Keratinocyte (primary cell): Measurements from ENCODE around the gene GPR34.

ENCODE experiments used
- EZH2 ChIP-seq: IDR thresholded peaks from one replicate; pipeline ENCODE4 v1.6.1; 2012; ENCODE audit warnings: inconsistent platforms, mild to moderate bottlenecking, low read length, moderate library complexity
- TF ChIP-seq, protein P1 (sequence below), 3 experiments: IDR thresholded peaks in 1 of 3; conservative IDR thresholded peaks in 1 of 3; optimal IDR thresholded peaks in 1 of 3; 2 replicates in 2 of 3; 3 replicates in 1 of 3; pipeline versions ENCODE3 to v1.5.1; 2011; ENCODE audit warnings: low read length in 3 of 3, mild to moderate bottlenecking in 3 of 3, moderate library complexity in 2 of 3, control low read depth in 1 of 3, inconsistent platforms in 1 of 3; ENCODE audit not compliant: insufficient read depth in 2 of 3; ENCODE audit errors: extremely low read depth in 1 of 3

DNA sequence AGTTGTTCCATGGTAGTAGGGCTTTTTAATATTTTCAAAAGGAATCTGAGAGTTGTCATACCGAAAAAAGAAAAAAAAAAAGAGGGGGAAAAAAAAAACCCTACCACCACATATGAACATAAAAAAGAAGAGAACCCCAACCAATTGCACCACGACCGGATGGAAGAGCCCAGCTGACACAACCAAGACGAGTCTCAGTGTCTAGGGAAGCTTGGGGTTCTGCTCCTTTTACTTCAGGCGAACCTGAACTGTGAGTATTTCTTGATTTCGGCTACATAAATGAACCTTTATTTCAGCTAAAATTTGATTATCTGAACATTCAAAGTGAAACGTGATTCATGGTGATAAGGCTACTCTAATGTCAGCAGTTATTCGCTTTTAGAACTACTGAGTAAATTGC, at the start of gene GPR34:
- TF ChIP-seq, protein P1, sequence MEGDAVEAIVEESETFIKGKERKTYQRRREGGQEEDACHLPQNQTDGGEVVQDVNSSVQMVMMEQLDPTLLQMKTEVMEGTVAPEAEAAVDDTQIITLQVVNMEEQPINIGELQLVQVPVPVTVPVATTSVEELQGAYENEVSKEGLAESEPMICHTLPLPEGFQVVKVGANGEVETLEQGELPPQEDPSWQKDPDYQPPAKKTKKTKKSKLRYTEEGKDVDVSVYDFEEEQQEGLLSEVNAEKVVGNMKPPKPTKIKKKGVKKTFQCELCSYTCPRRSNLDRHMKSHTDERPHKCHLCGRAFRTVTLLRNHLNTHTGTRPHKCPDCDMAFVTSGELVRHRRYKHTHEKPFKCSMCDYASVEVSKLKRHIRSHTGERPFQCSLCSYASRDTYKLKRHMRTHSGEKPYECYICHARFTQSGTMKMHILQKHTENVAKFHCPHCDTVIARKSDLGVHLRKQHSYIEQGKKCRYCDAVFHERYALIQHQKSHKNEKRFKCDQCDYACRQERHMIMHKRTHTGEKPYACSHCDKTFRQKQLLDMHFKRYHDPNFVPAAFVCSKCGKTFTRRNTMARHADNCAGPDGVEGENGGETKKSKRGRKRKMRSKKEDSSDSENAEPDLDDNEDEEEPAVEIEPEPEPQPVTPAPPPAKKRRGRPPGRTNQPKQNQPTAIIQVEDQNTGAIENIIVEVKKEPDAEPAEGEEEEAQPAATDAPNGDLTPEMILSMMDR (optimal IDR thresholded peaks at IDR 0.05 in 1 of 3, IDR thresholded peaks at IDR 0.05 in 1 of 3, conservative IDR thresholded peaks at IDR 0.05 in 1 of 3; ENCODE audit: extremely low read depth in 1 of 3, insufficient read depth in 2 of 3, low read length in 3 of 3) = no peak
- TF ChIP-seq EZH2 = no peak
